Liver (tissue), 9 donors: Measurements from ENCODE around the gene SPON2. TPM values are rescaled to one million over a fixed set of nuclear protein-coding genes. Genes with fewer than 3 reads are reported as not detected.

Source experiments
- DNase-seq: peaks from one replicate; pipeline ENCODE4 v3.0.0-alpha.2; 2017; ENCODE audit warnings: low spot score
- H3K27ac ChIP-seq, 2 donors: one replicate each; pipeline ENCODE4 v1.7.0; 2013; ENCODE audit warnings: inconsistent platforms in 2 of 2, low read length in 2 of 2, control low read depth in 1 of 2, low read depth in 1 of 2, mild to moderate bottlenecking in 1 of 2
- H3K27me3 ChIP-seq, 4 donors: one replicate each; pipeline versions ENCODE4 v1.6.1 to v1.7.0; 2013; ENCODE audit warnings: low read length in 3 of 4, inconsistent platforms in 1 of 4, mild to moderate bottlenecking in 1 of 4, moderate library complexity in 1 of 4; ENCODE audit not compliant: control insufficient read depth in 4 of 4, insufficient read depth in 4 of 4
- H3K36me3 ChIP-seq, 4 donors: one replicate each; pipeline versions ENCODE4 v1.6.1 to v1.7.0; 2013; ENCODE audit warnings: low read length in 3 of 4, mild to moderate bottlenecking in 3 of 4, low read depth in 1 of 4, moderate library complexity in 1 of 4; ENCODE audit not compliant: control insufficient read depth in 4 of 4, insufficient read depth in 3 of 4
- H3K4me1 ChIP-seq, 4 donors: one replicate each; pipeline versions ENCODE4 v1.6.1 to v1.7.0; 2013; ENCODE audit warnings: low read length in 3 of 4, mild to moderate bottlenecking in 3 of 4, moderate library complexity in 1 of 4; ENCODE audit not compliant: control insufficient read depth in 4 of 4, insufficient read depth in 4 of 4
- H3K4me3 ChIP-seq, 3 donors: one replicate each; pipeline versions ENCODE4 v1.6.1 to v1.7.0; 2013; ENCODE audit warnings: low read length in 3 of 3, control low read depth in 1 of 3, low read depth in 1 of 3, mild to moderate bottlenecking in 1 of 3
- H3K9ac ChIP-seq, 2 donors: one replicate each; pipeline ENCODE4 v1.7.0; 2013; ENCODE audit warnings: low read length in 2 of 2, mild to moderate bottlenecking in 2 of 2, moderate library complexity in 2 of 2, control low read depth in 1 of 2, low read depth in 1 of 2
- H3K9me3 ChIP-seq, 4 donors: one replicate each; pipeline versions ENCODE4 v1.6.1 to v1.7.0; 2013; ENCODE audit warnings: low read length in 3 of 4; ENCODE audit not compliant: control insufficient read depth in 4 of 4
- ATF3 ChIP-seq: IDR thresholded peaks from 2 replicates; pipeline ENCODE4 v1.6.1; 2016; ENCODE audit warnings: antibody characterized with exemption
- CTCF ChIP-seq: fragments of 150-350 bp; IDR thresholded peaks from 2 replicates; pipeline ENCODE4 v1.5.1; 2017; ENCODE audit warnings: improper control_type of control experiment, low read depth, low read length; ENCODE audit not compliant: missing input control
- EGR1 ChIP-seq, 2 donors: IDR thresholded peaks; 2 replicates each; pipeline ENCODE4 v1.6.1; 2016 to 2018; ENCODE audit warnings: antibody characterized with exemption in 2 of 2, low read depth in 2 of 2
- FOXA2 ChIP-seq: IDR thresholded peaks from 2 replicates; pipeline ENCODE4 v1.6.1; 2016; ENCODE audit warnings: antibody characterized with exemption
- GABPA ChIP-seq, 2 donors: IDR thresholded peaks in 1 of 2; conservative IDR thresholded peaks in 1 of 2; 2 replicates each; pipeline ENCODE4 v1.6.1; 2016; ENCODE audit warnings: antibody characterized with exemption in 2 of 2, mild to moderate bottlenecking in 1 of 2, moderate library complexity in 1 of 2
- HNF4A ChIP-seq, 2 donors: conservative IDR thresholded peaks; 2 replicates each; pipeline ENCODE4 v1.6.1; 2016; ENCODE audit warnings: antibody characterized with exemption in 2 of 2, mild to moderate bottlenecking in 2 of 2
- HNF4G ChIP-seq: IDR thresholded peaks from 2 replicates; pipeline ENCODE4 v1.6.1; 2016; ENCODE audit warnings: antibody characterized with exemption
- JUND ChIP-seq, 2 donors: IDR thresholded peaks; 2 replicates each; pipeline ENCODE4 v1.6.1; 2016; ENCODE audit warnings: antibody characterized with exemption in 2 of 2
- MAX ChIP-seq: IDR thresholded peaks from 2 replicates; pipeline ENCODE4 v1.6.1; 2016; ENCODE audit warnings: antibody characterized with exemption
- NR2F2 ChIP-seq: IDR thresholded peaks from 2 replicates; pipeline ENCODE4 v1.6.1; 2016; ENCODE audit warnings: antibody characterized with exemption
- RAD21 ChIP-seq, 2 donors: IDR thresholded peaks; 2 replicates each; pipeline ENCODE4 v1.6.1; 2016; ENCODE audit warnings: antibody characterized with exemption in 2 of 2, mild to moderate bottlenecking in 2 of 2
- REST ChIP-seq: IDR thresholded peaks from 2 replicates; pipeline ENCODE4 v1.6.1; 2016; ENCODE audit warnings: antibody characterized with exemption, mild to moderate bottlenecking
- RXRA ChIP-seq, 2 donors: IDR thresholded peaks; 2 replicates each; pipeline ENCODE4 v1.6.1; 2017 to 2018; ENCODE audit warnings: antibody characterized with exemption in 2 of 2, mild to moderate bottlenecking in 1 of 2
- SP1 ChIP-seq: IDR thresholded peaks from 2 replicates; pipeline ENCODE4 v1.6.1; 2018; ENCODE audit warnings: antibody characterized with exemption, mild to moderate bottlenecking
- TAF1 ChIP-seq: conservative IDR thresholded peaks from 2 replicates; pipeline ENCODE4 v1.6.1; 2016; ENCODE audit warnings: antibody characterized with exemption, mild to moderate bottlenecking
- YY1 ChIP-seq: IDR thresholded peaks from 2 replicates; pipeline ENCODE4 v1.6.1; 2016; ENCODE audit warnings: antibody characterized with exemption, mild to moderate bottlenecking
- ZBTB33 ChIP-seq: IDR thresholded peaks from 2 replicates; pipeline ENCODE4 v1.6.1; 2016; ENCODE audit warnings: antibody characterized with exemption
- WGBS: extraction: QIAGEN DNeasy Blood & Tissue Kit; methylation state at CpG from one replicate; pipeline ENCODE4 v1.1.7; 2013; 5-methylcytosine and 5-hydroxymethylcytosine counted together
- polyA plus RNA-seq, 2 donors: library from polyadenylated mRNA; stranded (reverse) in 1 of 2; unstranded in 1 of 2; fragments of 200-250 nt in 1 of 2; fragments of >200 nt in 1 of 2; fragmentation: Nextera tagmentation in 1 of 2; extraction: Ambion mirVana in 1 of 2; gene quantifications; one replicate each; pipeline versions ENCODE4 v1.2.1 to v1.2.3, GENCODE V29; 2013 to 2015
- total RNA-seq, 2 donors: library from RNA; depleted of rRNA; stranded (reverse); fragments of >200 nt; gene quantifications; one replicate each; pipeline ENCODE4 v1.2.3, GENCODE V29; 2014
- donor health status: healthy.
- donor health status: healthy.
- donor health status: healthy.
- donor health status: healthy.
- donor health status: healthy.

The SPON2 gene
- total and polyA plus RNA-seq, 4 donors, result 35.7 to 80.3 (median 72.3) TPM

- Histone ChIP-seq H3K9ac (no peak overlapping the region), H3K4me3 (no peak overlapping the region), H3K9me3 (no peaks in the 10 kb centered on the region), H3K27me3 (no peaks in the 10 kb centered on the region), H3K4me1 (peaks cover under 1 to 30% (median 14%) of the 10 kb centered on the region in 4 donors), H3K27ac (peak overlapping the region in 1 of 2 donors; percentile 57), H3K36me3 (peaks cover 7 to 28% (median 11%) of the 10 kb centered on the region in 4 donors)
- WGBS, result 85% methylated on average over 31 of the region's 31 CpGs
- TF ChIP-seq RXRA (IDR thresholded peaks at IDR 0.05), result no peak
- no peak for TF ChIP-seq HNF4G
- no peak for TF ChIP-seq ATF3
- TF ChIP-seq JUND (IDR thresholded peaks at IDR 0.05), result no peak
- no peak for TF ChIP-seq SP1
- no peak for TF ChIP-seq TAF1
- no peak for TF ChIP-seq YY1
- TF ChIP-seq NR2F2, result no peak
- no peak for TF ChIP-seq ZBTB33
- no peak for TF ChIP-seq FOXA2
- no peak for TF ChIP-seq MAX
- no peak for TF ChIP-seq REST
- no peak for DNase-seq
Measured at GRCh38 chr4:1208970-1209704, 36.8 kb upstream of the SPON2 start.

- no peaks in the 10 kb centered on the region for H3K27me3 ChIP-seq
- H3K9me3 ChIP-seq, result no peaks in the 10 kb centered on the region
- H3K27ac ChIP-seq, result peak overlapping the region; percentile 57
- whole genome bisulfite sequencing, result 72% methylated on average over 37 of the region's 37 CpGs
- no peak overlapping the region for H3K4me3 ChIP-seq
- H3K9ac ChIP-seq, result no peak overlapping the region
- peaks cover 2 to 31% (median 17%) of the 10 kb centered on the region in 4 donors for H3K4me1 ChIP-seq
- H3K36me3 ChIP-seq, result peaks cover 6 to 22% (median 10%) of the 10 kb centered on the region in 4 donors
- no peak for DNase-seq
- no peak for TF ChIP-seq EGR1 (IDR thresholded peaks at IDR 0.05; ENCODE audit: low read depth in 2 of 2)
- TF ChIP-seq CTCF, result no peak
- TF ChIP-seq REST, result no peak
- TF ChIP-seq GABPA (IDR thresholded peaks at IDR 0.05 in 1 of 2, conservative IDR thresholded peaks at IDR 0.05 in 1 of 2), result no peak
- TF ChIP-seq SP1, result no peak
- no peak for TF ChIP-seq MAX
- no peak for TF ChIP-seq JUND (IDR thresholded peaks at IDR 0.05)
- no peak for TF ChIP-seq RAD21 (IDR thresholded peaks at IDR 0.05)
- TF ChIP-seq NR2F2, result no peak
- no peak for TF ChIP-seq ATF3
- TF ChIP-seq TAF1, result no peak
- TF ChIP-seq HNF4A (conservative IDR thresholded peaks at IDR 0.05), result no peak
- TF ChIP-seq FOXA2, result no peak
- no peak for TF ChIP-seq HNF4G
Measured at GRCh38 chr4:1208266-1208961, 36.0 kb upstream of the SPON2 start.
